Gastrocnemius medialis (tissue), 4 donors: ENCODE data around the gene BDKRB2.

Experiments used
- CTCF ChIP-seq, 5 experiments: fragments of 450-650 bp in 3 of 5; fragments of 200-600 bp in 2 of 5; sonication (generic) in 2 of 5; IDR thresholded peaks in 4 of 5; conservative IDR thresholded peaks in 1 of 5; 1 replicate in 4 of 5; 2 replicates in 1 of 5; pipeline ENCODE4 v1.5.1; 2016 to 2019; ENCODE audit warnings: antibody characterized with exemption in 5 of 5, mild to moderate bottlenecking in 3 of 5, moderate library complexity in 3 of 5
- POLR2A ChIP-seq, 2 donors: fragments of 450-650 bp; IDR thresholded peaks; one replicate each; pipeline ENCODE4 v1.6.1; 2017; ENCODE audit warnings: antibody characterized with exemption in 2 of 2, mild to moderate bottlenecking in 2 of 2, moderate library complexity in 2 of 2

GRCh38 chr14:96177766-96178375, 26.8 kb upstream of the BDKRB2 start:
- TF ChIP-seq CTCF (IDR thresholded peaks at IDR 0.05 in 4 of 5, conservative IDR thresholded peaks at IDR 0.05 in 1 of 5) (no peak), POLR2A (IDR thresholded peaks at IDR 0.05) (no peak)
